Central memory CD8-positive, alpha-beta T cell (primary cell): ENCODE measurements around the gene DRD3.

Experiments used
- ATAC-seq: fragments of 150-1000 bp; cut with Tn5 transposase; replicated peaks from 2 replicates; pipeline ENCODE4 v1.10.0; 2022; ENCODE audit warnings: mild to moderate bottlenecking, moderate FRiP score, moderate number of reproducible peaks; ENCODE audit not compliant: poor library complexity, severe bottlenecking; ENCODE audit errors: extremely low read depth
- DNase-seq, 2 donors: peaks; one replicate each; pipeline ENCODE4 v3.0.0; 2021; ENCODE audit warnings: low spot score in 2 of 2
- H3K27ac Mint-ChIP-seq: one replicate; pipeline ENCODE4 v1.8.0; 2022; ENCODE audit warnings: low read depth, mild to moderate bottlenecking, moderate library complexity, mixed read lengths
- H3K27me3 Mint-ChIP-seq: one replicate; pipeline ENCODE4 v1.8.0; 2022; ENCODE audit warnings: mixed read lengths
- H3K36me3 Mint-ChIP-seq: one replicate; pipeline ENCODE4 v1.8.0; 2022; ENCODE audit warnings: mild to moderate bottlenecking, moderate library complexity, mixed read lengths; ENCODE audit not compliant: insufficient read depth
- H3K4me1 Mint-ChIP-seq: one replicate; pipeline ENCODE4 v1.8.0; 2022; ENCODE audit warnings: mixed read lengths
- H3K4me3 Mint-ChIP-seq: one replicate; pipeline ENCODE4 v1.8.0; 2022; ENCODE audit warnings: mild to moderate bottlenecking, moderate library complexity, mixed read lengths
- H3K9me3 Mint-ChIP-seq: one replicate; pipeline ENCODE4 v1.8.0; 2022; ENCODE audit warnings: mixed read lengths

Gene DRD3

GRCh38 chr3:114079761-114080160 lies 99.1 kb downstream of the DRD3 start:
- Mint-ChIP-seq H3K36me3 (peaks cover 72% of the 10 kb centered on the region), H3K27me3 (no peaks in the 10 kb centered on the region), H3K4me1 (no peaks in the 10 kb centered on the region), H3K9me3 (no peaks in the 10 kb centered on the region), H3K27ac (no peak overlapping the region), H3K4me3 (no peak overlapping the region)
- DNase-seq: no peak
- ATAC-seq: no peak

DNA sequence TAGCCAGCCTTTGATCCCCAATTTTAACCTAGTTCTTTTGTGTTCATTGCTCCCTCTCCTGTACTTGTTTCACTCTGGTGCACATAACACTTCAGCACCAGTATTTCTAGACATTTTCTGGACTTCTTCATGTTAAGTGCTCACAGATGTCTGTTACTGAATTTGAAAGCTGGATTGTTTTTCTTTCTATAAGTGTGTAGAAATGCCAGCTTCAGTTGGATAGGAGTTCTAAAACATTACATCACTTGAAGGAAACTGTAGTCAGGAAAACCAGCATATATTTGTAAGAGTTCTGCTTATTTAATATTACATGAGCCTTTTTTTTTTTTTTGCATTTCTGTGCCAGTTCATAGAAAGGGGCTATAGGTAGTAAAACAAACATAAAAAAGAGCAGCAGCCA lies 100.7 kb downstream of the DRD3 start:
- Mint-ChIP-seq H3K27ac (no peak overlapping the region), H3K4me1 (no peaks in the 10 kb centered on the region), H3K27me3 (no peaks in the 10 kb centered on the region), H3K36me3 (peaks cover 64% of the 10 kb centered on the region), H3K9me3 (no peaks in the 10 kb centered on the region), H3K4me3 (no peak overlapping the region)
- DNase-seq (no peak), ATAC-seq (no peak)
